GM12878 (cell line): Measurements from ENCODE around the gene FGD4.

Experiments used
- CEBPB ChIP-seq, 2 experiments: fragments of 150-350 bp in 1 of 2; IDR thresholded peaks; 2 replicates each; pipeline ENCODE4 v1.6.1; 2012 to 2014; ENCODE audit warnings: low read depth in 2 of 2, low read length in 2 of 2, borderline replicate concordance in 1 of 2, inconsistent platforms in 1 of 2
- CTCF ChIP-seq, 3 experiments: IDR thresholded peaks in 2 of 3; conservative IDR thresholded peaks in 1 of 3; 2 replicates each; pipeline ENCODE4 v1.5.1; 2011; ENCODE audit warnings: low read depth in 3 of 3, low read length in 3 of 3, mild to moderate bottlenecking in 3 of 3, control low read depth in 2 of 3, moderate library complexity in 2 of 3, inconsistent platforms in 1 of 3, mixed read lengths in 1 of 3; ENCODE audit not compliant: control insufficient read depth in 2 of 3, insufficient read depth in 1 of 3; ENCODE audit errors: extremely low read depth in 1 of 3
- EP300 ChIP-seq, 2 experiments: fragments of 150-350 bp in 1 of 2; IDR thresholded peaks; 2 replicates each; pipeline ENCODE4 v1.6.1; 2011 to 2012; ENCODE audit warnings: low read depth in 2 of 2, low read length in 2 of 2, borderline replicate concordance in 1 of 2, improper control_type of control experiment in 1 of 2, inconsistent platforms in 1 of 2; ENCODE audit not compliant: control insufficient read depth in 1 of 2
- EZH2 ChIP-seq: IDR thresholded peaks from 2 replicates; pipeline ENCODE4 v1.6.1; 2012; ENCODE audit warnings: low read depth, mild to moderate bottlenecking, control low read depth, inconsistent platforms, low read length, borderline replicate concordance; ENCODE audit not compliant: control insufficient read depth
- MEF2B ChIP-seq: fragments of 450-650 bp; IDR thresholded peaks from 2 replicates; pipeline ENCODE4 v1.6.1; 2018; ENCODE audit warnings: mild to moderate bottlenecking, moderate library complexity; ENCODE audit not compliant: partially characterized antibody, poor library complexity, severe bottlenecking
- MTA2 ChIP-seq: fragments of 450-650 bp; IDR thresholded peaks from 2 replicates; pipeline ENCODE4 v1.6.1; 2016; ENCODE audit warnings: low read depth, mild to moderate bottlenecking, moderate library complexity
- NFYB ChIP-seq: IDR thresholded peaks from 2 replicates; pipeline ENCODE4 v1.6.1; 2011; ENCODE audit warnings: low read depth, mild to moderate bottlenecking, low read length, improper control_type of control experiment, moderate library complexity; ENCODE audit not compliant: insufficient read depth
- POLR2A ChIP-seq: IDR thresholded peaks from 2 replicates; pipeline ENCODE4 v1.6.1; 2011; ENCODE audit warnings: low read depth, mild to moderate bottlenecking, low read length
- STAT1 ChIP-seq: fragments of 450-650 bp; conservative IDR thresholded peaks from 2 replicates; pipeline ENCODE4 v1.6.1; 2014; ENCODE audit warnings: antibody characterized with exemption, mild to moderate bottlenecking
- TCF7 ChIP-seq: IDR thresholded peaks from 2 replicates; pipeline ENCODE4 v1.6.1; 2014; ENCODE audit warnings: antibody characterized with exemption, borderline replicate concordance
- ZNF622 ChIP-seq: fragments of 450-650 bp; IDR thresholded peaks from 2 replicates; pipeline ENCODE4 v1.6.1; 2017; ENCODE audit warnings: mild to moderate bottlenecking, inconsistent platforms
- TF ChIP-seq, protein P1 (sequence below): fragments of 450-650 bp; IDR thresholded peaks from 2 replicates; pipeline ENCODE4 v1.6.1; 2014; ENCODE audit warnings: mild to moderate bottlenecking
- TF ChIP-seq, protein P2 (sequence below): fragments of 150-350 bp; IDR thresholded peaks from 2 replicates; pipeline ENCODE4 v1.6.1; 2016; ENCODE audit warnings: low read depth, low read length

DNA sequence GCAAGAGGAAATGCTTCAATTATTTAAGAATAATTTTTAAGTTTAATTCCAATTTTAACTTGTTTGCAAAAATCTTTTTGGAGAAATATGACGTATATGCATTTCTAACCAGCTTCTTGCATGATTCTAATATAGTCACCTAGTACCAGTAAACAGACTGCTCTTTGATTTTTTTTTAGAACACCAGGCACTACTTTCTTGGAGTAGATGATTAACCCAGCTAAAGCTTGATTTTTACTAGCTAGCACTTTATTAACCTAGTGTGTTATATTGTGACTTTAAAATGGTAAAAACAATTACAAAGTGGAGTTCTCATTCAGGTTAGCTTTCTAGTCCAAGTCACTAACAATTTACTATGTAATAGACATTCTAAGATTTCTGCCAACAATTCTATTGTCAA lies 32.6 kb upstream of the FGD4 start:
- TF ChIP-seq POLR2A = no peak
- no peak for TF ChIP-seq CTCF (IDR thresholded peaks at IDR 0.05 in 2 of 3, conservative IDR thresholded peaks at IDR 0.05 in 1 of 3; ENCODE audit: control insufficient read depth in 2 of 3, extremely low read depth in 1 of 3, insufficient read depth in 1 of 3, low read depth in 3 of 3, low read length in 3 of 3)
- TF ChIP-seq MEF2B = no peak
- TF ChIP-seq MTA2 = no peak
- no peak for TF ChIP-seq ZNF622
- TF ChIP-seq, protein P1, sequence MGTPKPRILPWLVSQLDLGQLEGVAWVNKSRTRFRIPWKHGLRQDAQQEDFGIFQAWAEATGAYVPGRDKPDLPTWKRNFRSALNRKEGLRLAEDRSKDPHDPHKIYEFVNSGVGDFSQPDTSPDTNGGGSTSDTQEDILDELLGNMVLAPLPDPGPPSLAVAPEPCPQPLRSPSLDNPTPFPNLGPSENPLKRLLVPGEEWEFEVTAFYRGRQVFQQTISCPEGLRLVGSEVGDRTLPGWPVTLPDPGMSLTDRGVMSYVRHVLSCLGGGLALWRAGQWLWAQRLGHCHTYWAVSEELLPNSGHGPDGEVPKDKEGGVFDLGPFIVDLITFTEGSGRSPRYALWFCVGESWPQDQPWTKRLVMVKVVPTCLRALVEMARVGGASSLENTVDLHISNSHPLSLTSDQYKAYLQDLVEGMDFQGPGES = no peak
- TF ChIP-seq EZH2 = no peak
- no peak for TF ChIP-seq NFYB
- no peak for TF ChIP-seq STAT1
- no peak for TF ChIP-seq CEBPB (IDR thresholded peaks at IDR 0.05; ENCODE audit: borderline replicate concordance in 1 of 2, low read depth in 2 of 2, low read length in 2 of 2)
- TF ChIP-seq TCF7 = no peak
- no peak for TF ChIP-seq EP300 (IDR thresholded peaks at IDR 0.05; ENCODE audit: borderline replicate concordance in 1 of 2, control insufficient read depth in 1 of 2, low read depth in 2 of 2, low read length in 2 of 2)
- TF ChIP-seq, protein P2, sequence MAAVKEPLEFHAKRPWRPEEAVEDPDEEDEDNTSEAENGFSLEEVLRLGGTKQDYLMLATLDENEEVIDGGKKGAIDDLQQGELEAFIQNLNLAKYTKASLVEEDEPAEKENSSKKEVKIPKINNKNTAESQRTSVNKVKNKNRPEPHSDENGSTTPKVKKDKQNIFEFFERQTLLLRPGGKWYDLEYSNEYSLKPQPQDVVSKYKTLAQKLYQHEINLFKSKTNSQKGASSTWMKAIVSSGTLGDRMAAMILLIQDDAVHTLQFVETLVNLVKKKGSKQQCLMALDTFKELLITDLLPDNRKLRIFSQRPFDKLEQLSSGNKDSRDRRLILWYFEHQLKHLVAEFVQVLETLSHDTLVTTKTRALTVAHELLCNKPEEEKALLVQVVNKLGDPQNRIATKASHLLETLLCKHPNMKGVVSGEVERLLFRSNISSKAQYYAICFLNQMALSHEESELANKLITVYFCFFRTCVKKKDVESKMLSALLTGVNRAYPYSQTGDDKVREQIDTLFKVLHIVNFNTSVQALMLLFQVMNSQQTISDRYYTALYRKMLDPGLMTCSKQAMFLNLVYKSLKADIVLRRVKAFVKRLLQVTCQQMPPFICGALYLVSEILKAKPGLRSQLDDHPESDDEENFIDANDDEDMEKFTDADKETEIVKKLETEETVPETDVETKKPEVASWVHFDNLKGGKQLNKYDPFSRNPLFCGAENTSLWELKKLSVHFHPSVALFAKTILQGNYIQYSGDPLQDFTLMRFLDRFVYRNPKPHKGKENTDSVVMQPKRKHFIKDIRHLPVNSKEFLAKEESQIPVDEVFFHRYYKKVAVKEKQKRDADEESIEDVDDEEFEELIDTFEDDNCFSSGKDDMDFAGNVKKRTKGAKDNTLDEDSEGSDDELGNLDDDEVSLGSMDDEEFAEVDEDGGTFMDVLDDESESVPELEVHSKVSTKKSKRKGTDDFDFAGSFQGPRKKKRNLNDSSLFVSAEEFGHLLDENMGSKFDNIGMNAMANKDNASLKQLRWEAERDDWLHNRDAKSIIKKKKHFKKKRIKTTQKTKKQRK = no peak
